Psoas muscle (tissue), 8 donors: ENCODE results near the gene CHRNA9. TPM values are rescaled to one million over a fixed set of nuclear protein-coding genes. Genes with fewer than 3 reads are reported as not detected.

Experiments
- ATAC-seq, 4 donors: fragments of 200-7000 bp; cut with Tn5 transposase; one replicate each; pipeline ENCODE4 v1.9.1; 2020; ENCODE audit warnings: moderate library complexity in 3 of 4, mild to moderate bottlenecking in 2 of 4
- DNase-seq, 2 donors: peaks; one replicate each; pipeline ENCODE4 v3.0.0-alpha.2; 2020
- H3K27ac ChIP-seq: fragments of 200-600 bp; one replicate; pipeline ENCODE4 v1.8.0; 2022
- H3K27me3 ChIP-seq, 3 donors: fragments of 200-600 bp in 1 of 3; one replicate each; pipeline versions ENCODE4 v1.6.1 to v1.8.0; 2013 to 2022; ENCODE audit warnings: low read length in 2 of 3, mild to moderate bottlenecking in 2 of 3, moderate library complexity in 1 of 3; ENCODE audit not compliant: insufficient read depth in 3 of 3
- H3K36me3 ChIP-seq, 2 donors: fragments of 200-600 bp in 1 of 2; one replicate each; pipeline versions ENCODE4 v1.6.1 to v1.8.0; 2013 to 2022; ENCODE audit warnings: low read depth in 1 of 2, mild to moderate bottlenecking in 1 of 2, moderate library complexity in 1 of 2; ENCODE audit not compliant: insufficient read depth in 1 of 2
- H3K4me1 ChIP-seq: fragments of 200-600 bp; one replicate; pipeline ENCODE4 v1.8.0; 2022
- H3K4me3 ChIP-seq: fragments of 200-600 bp; one replicate; pipeline ENCODE4 v1.8.0; 2022; ENCODE audit warnings: mild to moderate bottlenecking
- H3K9me3 ChIP-seq: fragments of 200-600 bp; one replicate; pipeline ENCODE4 v1.8.0; 2022
- CTCF ChIP-seq: fragments of 200-600 bp; IDR thresholded peaks from one replicate; pipeline ENCODE4 v1.8.0; 2022; ENCODE audit warnings: antibody characterized with exemption
- WGBS, 3 donors: extraction: QIAGEN DNeasy Blood & Tissue Kit; methylation state at CpG; one replicate each; pipeline versions ENCODE4 v1.1.6 to v1.1.7; 2013; 5-methylcytosine and 5-hydroxymethylcytosine counted together
- intact Hi-C, 2 donors: fragments of 100-400 bp; cut with DNase I; formaldehyde crosslinking; loops; one replicate each; pipeline versions ENCODE4 v1.11.0 to v1.14.2; 2022
- polyA plus RNA-seq, 3 donors: library from polyadenylated mRNA; stranded (reverse); fragments of 200-250 nt; gene quantifications; one replicate each; pipeline ENCODE4 v1.2.3, GENCODE V29; 2013
- total RNA-seq, 4 donors: library from RNA; stranded (reverse); fragmentation: NEBNext Ultra II Directional in 2 of 4; extraction: Animal tissue kit (Norgen Biotek cat#: 25700) in 2 of 4; gene quantifications; one replicate each; pipeline versions ENCODE4 v1.2.1 to v1.2.4, GENCODE V29; 2021 to 2023
- donor health status: healthy with polysubstance abuse.
- donor health status: DM: no; HTN: no; CAD: no; lungs with moderate emphysema.
- donor health status: Bipolar disorder and iron deficiency.
- donor health status: healthy.
- donor health status: DM: yes; HTN: yes; CAD: no.
- donor health status: DM: no; HTN: no; CAD: no.
- donor health status: DM: no; HTN: no; CAD: no.
- donor health status: DM: yes; HTN: yes; CAD: no.

The CHRNA9 gene
- total and polyA plus RNA-seq, 7 donors = 0.01 TPM; not detected in 6

GRCh38 chr4:40327340-40327739 lies 7.8 kb upstream of the CHRNA9 start:
- ATAC-seq (no peak), DNase-seq (no peak)
- intact Hi-C loops = no loop called here
- H3K4me1 ChIP-seq = no peaks in the 10 kb centered on the region
- no peaks in the 10 kb centered on the region for H3K9me3 ChIP-seq
- peaks cover 0 to 14% (median 0%) of the 10 kb centered on the region in 3 donors for H3K27me3 ChIP-seq
- 71 to 77% (median 75%) methylated on average over 4 of the region's 4 CpGs for WGBS, 3 donors
- H3K4me3 ChIP-seq = no peak overlapping the region
- no peak overlapping the region for H3K27ac ChIP-seq
- H3K36me3 ChIP-seq = no peaks in the 10 kb centered on the region
- no peak for TF ChIP-seq CTCF

- DNase-seq = no peak
- ATAC-seq = no peak
- intact Hi-C loops = no loop called here
- Histone ChIP-seq H3K4me3 (no peak overlapping the region), H3K4me1 (no peaks in the 10 kb centered on the region), H3K36me3 (no peaks in the 10 kb centered on the region), H3K27ac (no peak overlapping the region), H3K9me3 (no peaks in the 10 kb centered on the region), H3K27me3 (peaks cover 0 to 14% (median 0%) of the 10 kb centered on the region in 3 donors)
- no peak for TF ChIP-seq CTCF
- 86 to 100% (median 87%) methylated on average over 1 of the region's 1 CpG for WGBS, 3 donors
These were observed 6.8 kb upstream of the CHRNA9 start for GRCh38 chr4:40328383-40328782.

GRCh38 chr4:40329805-40330204 lies 5.3 kb upstream of the CHRNA9 start:
- no peak for ATAC-seq
- TF ChIP-seq CTCF = no peak

GRCh38 chr4:40330536-40330935 lies 4.6 kb upstream of the CHRNA9 start:
- intact Hi-C loops = no loop called here
- Histone ChIP-seq H3K27me3 (peaks cover 0 to 14% (median 0%) of the 10 kb centered on the region in 3 donors), H3K4me1 (no peaks in the 10 kb centered on the region), H3K9me3 (no peaks in the 10 kb centered on the region), H3K27ac (no peak overlapping the region), H3K36me3 (no peaks in the 10 kb centered on the region), H3K4me3 (no peak overlapping the region)
- 68 to 78% (median 75%) methylated on average over 7 of the region's 7 CpGs for WGBS, 3 donors
- ATAC-seq (no peak), DNase-seq (no peak)
- no peak for TF ChIP-seq CTCF

More at GRCh38 chr4:40329805-40330204, 5.3 kb upstream of the CHRNA9 start:
- no peaks in the 10 kb centered on the region for H3K9me3 ChIP-seq
- H3K27me3 ChIP-seq = peaks cover 0 to 14% (median 0%) of the 10 kb centered on the region in 3 donors
- DNase-seq = no peak
- no peak overlapping the region for H3K27ac ChIP-seq
- 71 to 77% (median 72%) methylated on average over 7 of the region's 7 CpGs for WGBS, 3 donors
- intact Hi-C loops = no loop called here
- H3K36me3 ChIP-seq = no peaks in the 10 kb centered on the region
- no peak overlapping the region for H3K4me3 ChIP-seq
- H3K4me1 ChIP-seq = no peaks in the 10 kb centered on the region

- H3K9me3 ChIP-seq = no peaks in the 10 kb centered on the region
- no peaks in the 10 kb centered on the region for H3K36me3 ChIP-seq
- 70 to 85% (median 77%) methylated on average over 8 of the region's 8 CpGs for WGBS, 3 donors
- intact Hi-C loops = no loop called here
- no peak for TF ChIP-seq CTCF
- peaks cover 0 to 14% (median 0%) of the 10 kb centered on the region in 3 donors for H3K27me3 ChIP-seq
- no peak overlapping the region for H3K4me3 ChIP-seq
- no peak overlapping the region for H3K27ac ChIP-seq
- ATAC-seq = no peak
- H3K4me1 ChIP-seq = no peaks in the 10 kb centered on the region
- DNase-seq = no peak
These were observed 3.9 kb upstream of the CHRNA9 start for GRCh38 chr4:40331101-40331745.
